ENCODE measurements around the gene THAP7.

DNA sequence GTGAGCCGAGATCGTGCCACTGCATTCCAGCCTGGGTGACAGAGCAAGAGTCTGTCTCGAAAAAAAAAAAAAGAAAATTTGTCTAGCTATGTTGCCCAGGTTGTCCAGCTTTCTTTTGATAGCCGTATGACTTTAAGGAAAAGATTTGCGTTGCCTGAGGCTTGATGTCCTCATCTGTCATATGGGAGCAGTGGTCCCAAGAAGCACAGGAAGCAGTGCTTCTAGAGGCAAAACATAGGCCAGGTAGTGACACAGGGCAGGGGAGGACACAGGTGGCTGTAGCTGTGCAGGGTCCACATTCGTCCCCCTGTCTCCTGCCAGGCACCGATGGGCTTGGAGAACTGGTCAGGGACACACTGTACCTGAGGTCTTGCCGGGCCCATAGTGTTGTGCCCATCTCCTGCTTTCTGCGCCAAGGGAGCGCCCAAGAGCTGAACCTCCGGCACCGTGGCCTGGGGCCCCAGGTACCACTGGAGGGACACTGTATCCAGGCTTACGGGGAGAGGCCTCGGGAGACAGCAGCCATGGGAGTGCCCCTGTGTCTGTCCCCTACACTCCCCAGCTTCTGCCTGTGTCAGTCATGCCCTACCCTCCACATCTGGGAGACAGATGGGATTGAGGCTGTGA, 45.2 kb upstream of the THAP7 start:
- TF ChIP-seq, protein P1, sequence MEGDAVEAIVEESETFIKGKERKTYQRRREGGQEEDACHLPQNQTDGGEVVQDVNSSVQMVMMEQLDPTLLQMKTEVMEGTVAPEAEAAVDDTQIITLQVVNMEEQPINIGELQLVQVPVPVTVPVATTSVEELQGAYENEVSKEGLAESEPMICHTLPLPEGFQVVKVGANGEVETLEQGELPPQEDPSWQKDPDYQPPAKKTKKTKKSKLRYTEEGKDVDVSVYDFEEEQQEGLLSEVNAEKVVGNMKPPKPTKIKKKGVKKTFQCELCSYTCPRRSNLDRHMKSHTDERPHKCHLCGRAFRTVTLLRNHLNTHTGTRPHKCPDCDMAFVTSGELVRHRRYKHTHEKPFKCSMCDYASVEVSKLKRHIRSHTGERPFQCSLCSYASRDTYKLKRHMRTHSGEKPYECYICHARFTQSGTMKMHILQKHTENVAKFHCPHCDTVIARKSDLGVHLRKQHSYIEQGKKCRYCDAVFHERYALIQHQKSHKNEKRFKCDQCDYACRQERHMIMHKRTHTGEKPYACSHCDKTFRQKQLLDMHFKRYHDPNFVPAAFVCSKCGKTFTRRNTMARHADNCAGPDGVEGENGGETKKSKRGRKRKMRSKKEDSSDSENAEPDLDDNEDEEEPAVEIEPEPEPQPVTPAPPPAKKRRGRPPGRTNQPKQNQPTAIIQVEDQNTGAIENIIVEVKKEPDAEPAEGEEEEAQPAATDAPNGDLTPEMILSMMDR (IDR thresholded peaks at IDR 0.05; ENCODE audit: low read depth, low read length) = no peak
- TF ChIP-seq EZH2phosphoT487 (IDR thresholded peaks at IDR 0.05; ENCODE audit: low read depth) = no peak
